ENCODE measurements around the gene SNX9. TPM values are rescaled to one million over a fixed set of nuclear protein-coding genes. Genes with fewer than 3 reads are reported as not detected.

SNX9 gene
- total RNA-seq, 1 donor from 2014 or later: 36.0 TPM

GRCh38 chr6:157861814-157862213 lies 38.8 kb downstream of the SNX9 start:
- no peak overlapping the region for H3K27ac ChIP-seq (ENCODE audit: low read depth, low read length)
- H3K4me1 ChIP-seq (ENCODE audit: insufficient read depth, low read length): peaks cover 15% of the 10 kb centered on the region
- H2AFZ ChIP-seq (ENCODE audit: low read depth, low read length): no peak overlapping the region
- no peak for FAIRE-seq
- Mint-ChIP-seq H3K4me3 (ENCODE audit: unreplicated experiment) (no peak overlapping the region), H3K4me1 (ENCODE audit: low read depth, unreplicated experiment) (peaks cover 32% of the 10 kb centered on the region), H3K27me3 (ENCODE audit: low read depth, unreplicated experiment) (no peaks in the 10 kb centered on the region), H3K36me3 (ENCODE audit: low read depth, unreplicated experiment) (no peaks in the 10 kb centered on the region), H3K9me3 (ENCODE audit: unreplicated experiment) (no peaks in the 10 kb centered on the region), H3K27ac (ENCODE audit: unreplicated experiment) (peak overlapping the region; percentile 79)
- H3K4me3 ChIP-seq (ENCODE audit: insufficient read depth, low read depth, low read length): no peak overlapping the region
- H3K27me3 ChIP-seq (ENCODE audit: insufficient read depth, low read length): no peaks in the 10 kb centered on the region
- H3K4me2 ChIP-seq (ENCODE audit: low read length): no peak overlapping the region
- no peak for TF ChIP-seq CTCF (IDR thresholded peaks at IDR 0.05; ENCODE audit: insufficient read depth, low read depth, low read length)
- no peak for TF ChIP-seq EZH2 (IDR thresholded peaks at IDR 0.05; ENCODE audit: insufficient read depth, low read length)
- no peak overlapping the region for H3K9ac ChIP-seq (ENCODE audit: low read length)
- no peaks in the 10 kb centered on the region for H3K36me3 ChIP-seq (ENCODE audit: insufficient read depth, low read length)
- peaks cover 83% of the 10 kb centered on the region for H4K20me1 ChIP-seq (ENCODE audit: insufficient read depth, low read length)
- peak; percentile 62 for DNase-seq (ENCODE audit: low read depth)
- H3K79me2 ChIP-seq (ENCODE audit: insufficient read depth, low read length): peaks cover 98% of the 10 kb centered on the region
- no peaks in the 10 kb centered on the region for H3K9me3 ChIP-seq (ENCODE audit: insufficient read depth, low read depth, low read length)

DNA sequence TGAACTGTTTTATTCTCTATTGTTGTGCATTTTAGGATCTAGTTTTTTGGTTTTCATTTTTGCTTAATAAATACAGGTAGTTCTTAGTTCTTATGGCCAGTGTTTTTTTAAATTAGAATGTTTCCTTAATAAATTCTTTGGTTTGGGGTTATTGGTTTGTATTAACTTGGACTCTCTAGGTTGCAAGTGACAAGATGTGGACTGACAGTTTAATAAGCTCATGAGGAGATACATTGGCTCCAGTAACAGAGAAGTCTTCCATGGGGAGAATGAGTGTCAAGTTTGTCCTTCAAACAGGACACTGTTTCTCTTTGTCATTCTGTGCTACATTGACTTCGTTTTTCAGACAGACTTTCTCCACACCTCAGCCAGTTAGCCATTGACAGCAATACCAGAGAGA lies 39.7 kb downstream of the SNX9 start:
- H3K4me3 ChIP-seq (ENCODE audit: insufficient read depth, low read depth, low read length): no peak overlapping the region
- no peak for DNase-seq (ENCODE audit: low read depth)
- Mint-ChIP-seq H3K9me3 (ENCODE audit: unreplicated experiment) (no peaks in the 10 kb centered on the region), H3K36me3 (ENCODE audit: low read depth, unreplicated experiment) (no peaks in the 10 kb centered on the region), H3K27ac (ENCODE audit: unreplicated experiment) (peak overlapping the region; percentile 79), H3K4me3 (ENCODE audit: unreplicated experiment) (no peak overlapping the region), H3K4me1 (ENCODE audit: low read depth, unreplicated experiment) (peaks cover 39% of the 10 kb centered on the region), H3K27me3 (ENCODE audit: low read depth, unreplicated experiment) (no peaks in the 10 kb centered on the region)
- H2AFZ ChIP-seq (ENCODE audit: low read depth, low read length): no peak overlapping the region
- no peak for FAIRE-seq
- H3K9me3 ChIP-seq (ENCODE audit: insufficient read depth, low read depth, low read length): no peaks in the 10 kb centered on the region
- peaks cover 16% of the 10 kb centered on the region for H3K4me1 ChIP-seq (ENCODE audit: insufficient read depth, low read length)
- peaks cover 84% of the 10 kb centered on the region for H4K20me1 ChIP-seq (ENCODE audit: insufficient read depth, low read length)
- H3K27ac ChIP-seq (ENCODE audit: low read depth, low read length): no peak overlapping the region
- TF ChIP-seq EZH2 (IDR thresholded peaks at IDR 0.05; ENCODE audit: insufficient read depth, low read length) (no peak), CTCF (IDR thresholded peaks at IDR 0.05; ENCODE audit: insufficient read depth, low read depth, low read length) (no peak)
- H3K4me2 ChIP-seq (ENCODE audit: low read length): no peak overlapping the region
- no peaks in the 10 kb centered on the region for H3K36me3 ChIP-seq (ENCODE audit: insufficient read depth, low read length)
- no peak overlapping the region for H3K9ac ChIP-seq (ENCODE audit: low read length)
- H3K27me3 ChIP-seq (ENCODE audit: insufficient read depth, low read length): no peaks in the 10 kb centered on the region
- peaks cover 90% of the 10 kb centered on the region for H3K79me2 ChIP-seq (ENCODE audit: insufficient read depth, low read length)

- Histone ChIP-seq H3K79me2 (ENCODE audit: insufficient read depth, low read length) (peaks cover 74% of the 10 kb centered on the region), H3K4me1 (ENCODE audit: insufficient read depth, low read length) (peaks cover 16% of the 10 kb centered on the region), H3K4me2 (ENCODE audit: low read length) (no peak overlapping the region), H3K9ac (ENCODE audit: low read length) (no peak overlapping the region), H4K20me1 (ENCODE audit: insufficient read depth, low read length) (peaks cover 85% of the 10 kb centered on the region), H3K27me3 (ENCODE audit: insufficient read depth, low read length) (no peaks in the 10 kb centered on the region), H3K27ac (ENCODE audit: low read depth, low read length) (no peak overlapping the region), H3K9me3 (ENCODE audit: insufficient read depth, low read depth, low read length) (no peaks in the 10 kb centered on the region), H3K36me3 (ENCODE audit: insufficient read depth, low read length) (no peaks in the 10 kb centered on the region), H3K4me3 (ENCODE audit: insufficient read depth, low read depth, low read length) (no peak overlapping the region), H2AFZ (ENCODE audit: low read depth, low read length) (no peak overlapping the region)
- no peaks in the 10 kb centered on the region for H3K36me3 Mint-ChIP-seq (ENCODE audit: low read depth, unreplicated experiment)
- no peak overlapping the region for H3K4me3 Mint-ChIP-seq (ENCODE audit: unreplicated experiment)
- FAIRE-seq (no peak), DNase-seq (ENCODE audit: low read depth) (no peak)
- no peak for TF ChIP-seq EZH2 (IDR thresholded peaks at IDR 0.05; ENCODE audit: insufficient read depth, low read length)
- no peak for TF ChIP-seq CTCF (IDR thresholded peaks at IDR 0.05; ENCODE audit: insufficient read depth, low read depth, low read length)
- no peak overlapping the region for H3K27ac Mint-ChIP-seq (ENCODE audit: unreplicated experiment)
- H3K4me1 Mint-ChIP-seq (ENCODE audit: low read depth, unreplicated experiment): peaks cover 41% of the 10 kb centered on the region
- no peaks in the 10 kb centered on the region for H3K9me3 Mint-ChIP-seq (ENCODE audit: unreplicated experiment)
- no peaks in the 10 kb centered on the region for H3K27me3 Mint-ChIP-seq (ENCODE audit: low read depth, unreplicated experiment)
These were observed 41.2 kb downstream of the SNX9 start for GRCh38 chr6:157864185-157864761.
